Fibroblast of the aortic adventitia (primary cell): Measurements from ENCODE around the gene PCDHA5. TPM values are rescaled to one million over a fixed set of nuclear protein-coding genes. Genes with fewer than 3 reads are reported as not detected.
"Not testable (repeated sequence)": the region's sequence is repeated elsewhere in the genome, so short reads cannot be mapped to it uniquely, and the experiment has no call there.

Experiments used
- DNase-seq: peaks from one replicate; pipeline ENCODE4 v3.0.0-alpha.2; 2010; ENCODE audit warnings: low read depth
- H3K4me3 ChIP-seq: 2 replicates; pipeline ENCODE4 v1.5.1; 2011; ENCODE audit warnings: low read depth, mild to moderate bottlenecking, control low read depth, low read length, moderate library complexity
- CTCF ChIP-seq: IDR thresholded peaks from 2 replicates; pipeline ENCODE4 v1.5.1; 2011; ENCODE audit warnings: mild to moderate bottlenecking, low read length, control low read depth, inconsistent platforms; ENCODE audit not compliant: insufficient read depth
- total RNA-seq: library from RNA; depleted of rRNA; stranded (reverse); fragments of >200 nt; gene quantifications from 2 replicates; pipeline ENCODE4 v1.2.3, GENCODE V29; 2012; ENCODE audit warnings: low replicate concordance

Gene PCDHA5
- total RNA-seq, 1 donor = 0.09 TPM

GRCh38 chr5:140842798-140843733 lies 21.7 kb downstream of the PCDHA5 start:
- DNase-seq = no peak
- no peak overlapping the region for H3K4me3 ChIP-seq
- no peak for TF ChIP-seq CTCF

GRCh38 chr5:140848139-140849102 lies 27.0 kb downstream of the PCDHA5 start, which contains the start of gene PCDHA9:
PCDHA9 (plus strand) TSS chr5:140848382; CDS start chr5:140848496, 114 bp downstream.
- not testable (repeated sequence) for H3K4me3 ChIP-seq, DNase-seq

GRCh38 chr5:140849831-140850634 lies 28.6 kb downstream of the PCDHA5 start:
- DNase-seq, H3K4me3 ChIP-seq: not testable (repeated sequence)

DNA sequence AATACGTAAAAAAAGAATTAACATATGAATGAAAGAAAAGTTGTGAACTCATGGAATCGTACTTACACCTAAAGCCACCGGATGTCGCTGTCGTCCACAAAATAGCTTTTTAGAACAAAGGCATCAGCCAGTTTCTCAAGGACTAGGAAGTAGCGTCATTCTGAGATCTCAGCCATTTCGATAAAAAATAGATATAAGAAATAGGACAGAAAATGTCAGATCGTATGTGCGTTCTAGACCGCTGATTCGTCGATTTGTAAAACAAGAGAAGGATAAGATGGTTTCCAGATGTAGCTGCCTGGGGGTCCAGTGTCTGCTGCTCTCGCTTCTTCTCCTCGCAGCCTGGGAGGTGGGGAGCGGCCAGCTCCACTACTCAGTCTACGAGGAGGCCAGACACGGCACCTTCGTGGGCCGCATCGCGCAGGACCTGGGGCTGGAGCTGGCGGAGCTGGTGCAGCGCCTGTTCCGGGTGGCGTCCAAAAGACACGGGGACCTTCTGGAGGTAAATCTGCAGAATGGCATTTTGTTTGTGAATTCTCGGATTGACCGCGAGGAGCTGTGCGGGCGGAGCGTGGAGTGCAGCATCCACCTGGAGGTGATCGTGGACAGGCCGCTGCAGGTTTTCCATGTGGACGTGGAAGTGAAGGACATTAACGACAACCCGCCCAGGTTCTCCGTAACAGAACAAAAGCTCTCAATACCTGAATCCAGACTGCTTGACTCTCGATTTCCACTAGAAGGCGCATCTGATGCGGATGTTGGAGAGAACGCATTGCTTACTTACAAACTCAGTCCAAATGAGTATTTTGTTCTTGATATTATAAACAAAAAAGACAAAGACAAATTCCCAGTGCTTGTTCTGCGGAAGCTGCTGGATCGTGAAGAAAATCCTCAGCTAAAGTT lies 34.6 kb downstream of the PCDHA5 start, which contains the start of gene PCDHA10:
Gene PCDHA10, plus strand, starts transcription at position 126 of the 903 bp plus-strand sequence. Its CDS starts 152 bp downstream, at position 278.
- DNase-seq = peak; percentile 1
- TF ChIP-seq CTCF = no peak
- no peak within 1 kb of the TSS for H3K4me3 ChIP-seq

GRCh38 chr5:140857177-140857986 lies 36.0 kb downstream of the PCDHA5 start:
- DNase-seq = no peak
- TF ChIP-seq CTCF = no peak
- no peak overlapping the region for H3K4me3 ChIP-seq

GRCh38 chr5:140857987-140858240 lies 36.5 kb downstream of the PCDHA5 start:
- no peak for DNase-seq
- H3K4me3 ChIP-seq = no peak overlapping the region
- TF ChIP-seq CTCF = no peak
